HCT116 (cell line): Measurements from ENCODE around the gene SHOC2. TPM values are rescaled to one million over a fixed set of nuclear protein-coding genes. Genes with fewer than 3 reads are reported as not detected.

ENCODE experiments used
- ATAC-seq: fragments of 200-7000 bp; cut with Tn5 transposase; 2 replicates; pipeline ENCODE4 v1.9.1; 2020; ENCODE audit warnings: mild to moderate bottlenecking, moderate library complexity
- BruUV-seq: library from RNA; stranded (reverse); fragments of 400-500 nt; replicated peaks from 2 replicates; lab custom pipeline; 2021; lab: Mats Ljungman, UMichigan
- CTCF ChIA-PET: fragments of 300-600 bp; sonication (Branson Sonifier 250); formaldehyde crosslinking; loops from one replicate; lab custom pipeline; 2021; ENCODE audit warnings: antibody characterized with exemption; lab: Charles Lee
- POLR2A ChIA-PET: fragments of 300-600, 350-600 bp; sonication (Branson Sonifier 250); formaldehyde crosslinking; loops from one replicate; lab custom pipeline; 2021; ENCODE audit warnings: antibody characterized with exemption; lab: Charles Lee
- RAD21 ChIA-PET, 2 experiments: fragments of 300-600 bp; sonication (Branson Sonifier 250); formaldehyde crosslinking; loops; one replicate each; lab custom pipeline; 2023; ENCODE audit warnings: low total read pairs in 2 of 2; ENCODE audit not compliant: uncharacterized antibody in 2 of 2, unreplicated experiment in 2 of 2, low non-redundant PET in 1 of 2; lab: Charles Lee
- DNase-seq: peaks from one replicate; pipeline ENCODE4 v3.0.0-alpha.2; 2010; ENCODE audit warnings: low read depth, low spot score
- H2AFZ ChIP-seq: fragments of 200-600 bp; shearing (Covaris generic), sonication (generic); 2 replicates; pipeline ENCODE4 v1.6.1; 2017; ENCODE audit warnings: low read depth, mixed run types, mixed read lengths, antibody characterized with exemption, low read length; ENCODE audit not compliant: poor library complexity, severe bottlenecking
- H3K27ac ChIP-seq: 2 replicates; pipeline ENCODE4 v1.5.1; 2012; ENCODE audit warnings: low read depth, low read length
- H3K27me3 ChIP-seq: fragments of 200-600 bp; sonication (generic); 2 replicates; pipeline ENCODE4 v1.6.1; 2016; ENCODE audit warnings: mixed run types, low read length, mixed read lengths; ENCODE audit not compliant: insufficient read depth
- H3K36me3 ChIP-seq, 2 experiments: fragments of 200-500 bp in 1 of 2; fragments of 200-600 bp in 1 of 2; sonication (Bioruptor generic) in 1 of 2; sonication (generic) in 1 of 2; 2 replicates each; pipeline versions ENCODE4 v1.5.1 to v1.6.1; 2014 to 2016; ENCODE audit warnings: low read length in 2 of 2, inconsistent platforms in 1 of 2, mixed read lengths in 1 of 2, mixed run types in 1 of 2; ENCODE audit not compliant: insufficient read depth in 2 of 2, control insufficient read depth in 1 of 2
- H3K4me1 ChIP-seq, 2 experiments: fragments of 200-600 bp in 1 of 2; sonication (generic) in 1 of 2; 2 replicates each; pipeline versions ENCODE4 v1.5.1 to v1.6.1; 2012 to 2017; ENCODE audit warnings: low read length in 2 of 2, inconsistent platforms in 1 of 2, mild to moderate bottlenecking in 1 of 2, mixed read lengths in 1 of 2, mixed run types in 1 of 2, moderate library complexity in 1 of 2; ENCODE audit not compliant: insufficient read depth in 2 of 2, control insufficient read depth in 1 of 2
- H3K4me2 ChIP-seq: fragments of 200-600 bp; sonication (generic); 2 replicates; pipeline ENCODE4 v1.6.1; 2017; ENCODE audit warnings: mixed run types, low read length, mixed read lengths
- H3K4me3 ChIP-seq, 2 experiments: fragments of 200-600 bp in 1 of 2; sonication (generic) in 1 of 2; replicated peaks in 1 of 2; 2 replicates each; pipeline ENCODE4 v1.5.1; 2011 to 2016; ENCODE audit warnings: low read length in 2 of 2, control low read depth in 1 of 2, low read depth in 1 of 2, mild to moderate bottlenecking in 1 of 2, mixed read lengths in 1 of 2, mixed run types in 1 of 2
- H3K79me2 ChIP-seq: fragments of 200-600 bp; sonication (generic); 2 replicates; pipeline ENCODE4 v1.6.1; 2017; ENCODE audit warnings: mild to moderate bottlenecking, mixed run types, low read length, moderate library complexity, mixed read lengths; ENCODE audit not compliant: insufficient read depth
- H3K9ac ChIP-seq: fragments of 200-600 bp; sonication (generic); 2 replicates; pipeline ENCODE4 v1.6.1; 2016; ENCODE audit warnings: low read length, mixed read lengths
- H3K9me2 ChIP-seq: fragments of 200-600 bp; sonication (generic), shearing (Covaris generic); 2 replicates; pipeline ENCODE4 v1.6.1; 2017; ENCODE audit warnings: mixed run types, mild to moderate bottlenecking, moderate library complexity; ENCODE audit not compliant: insufficient read depth
- H3K9me3 ChIP-seq, 2 experiments: fragments of 200-500 bp in 1 of 2; fragments of 200-600 bp in 1 of 2; sonication (Bioruptor generic) in 1 of 2; sonication (generic) in 1 of 2; 2 replicates each; pipeline ENCODE4 v1.6.1; 2014 to 2017; ENCODE audit warnings: low read length in 2 of 2, mixed read lengths in 2 of 2, inconsistent platforms in 1 of 2, low read depth in 1 of 2, mild to moderate bottlenecking in 1 of 2, mixed run types in 1 of 2, moderate library complexity in 1 of 2; ENCODE audit not compliant: control insufficient read depth in 1 of 2, insufficient read depth in 1 of 2
- H4K20me1 ChIP-seq: fragments of 200-600 bp; sonication (generic), shearing (Covaris generic); 2 replicates; pipeline ENCODE4 v1.6.1; 2017; ENCODE audit warnings: mixed run types, mild to moderate bottlenecking, moderate library complexity; ENCODE audit not compliant: insufficient read depth
- ELF1 ChIP-seq: IDR thresholded peaks from 2 replicates; pipeline ENCODE4 v1.6.1; 2012; ENCODE audit warnings: low read depth, borderline replicate concordance
- EZH2 ChIP-seq: fragments of 200-600 bp; sonication (generic); IDR thresholded peaks from 2 replicates; pipeline ENCODE4 v1.6.1; 2017; ENCODE audit warnings: antibody characterized with exemption, mixed run types
- EZH2phosphoT487 ChIP-seq: fragments of 200-600 bp; IDR thresholded peaks from 2 replicates; pipeline ENCODE4 v1.6.1; 2018; ENCODE audit warnings: antibody characterized with exemption, borderline replicate concordance
- JUND ChIP-seq: IDR thresholded peaks from 2 replicates; pipeline ENCODE4 v1.6.1; 2012
- POLR2A ChIP-seq: IDR thresholded peaks from 2 replicates; pipeline ENCODE4 v1.7.0; 2011; ENCODE audit warnings: borderline replicate concordance; ENCODE audit not compliant: insufficient read depth, insufficient read length; ENCODE audit errors: extremely low read depth
- POLR2AphosphoS5 ChIP-seq: IDR thresholded peaks from 2 replicates; pipeline ENCODE4 v1.6.1; 2011; ENCODE audit warnings: mild to moderate bottlenecking, low read depth, low read length, moderate library complexity
- RAD21 ChIP-seq: IDR thresholded peaks from 2 replicates; pipeline ENCODE4 v1.6.1; 2012; ENCODE audit warnings: low read depth, mild to moderate bottlenecking
- SP1 ChIP-seq: IDR thresholded peaks from 2 replicates; pipeline ENCODE4 v1.6.1; 2012; ENCODE audit warnings: low read depth
- TCF7L2 ChIP-seq: IDR thresholded peaks from 2 replicates; pipeline ENCODE4 v1.7.0; 2011; ENCODE audit warnings: borderline replicate concordance, inconsistent platforms; ENCODE audit not compliant: insufficient read depth, insufficient read length; ENCODE audit errors: extremely low read depth
- ZFX ChIP-seq: fragments of 450-650 bp; IDR thresholded peaks from 2 replicates; pipeline ENCODE4 v1.6.1; 2017
- ZNF274 ChIP-seq: fragments of 200-500 bp; sonication (Bioruptor generic); IDR thresholded peaks from 2 replicates; pipeline ENCODE4 v1.6.1; 2014; ENCODE audit warnings: mild to moderate bottlenecking, low read depth, low read length, inconsistent platforms
- intact Hi-C: fragments of 100-400 bp; cut with micrococcal nuclease; formaldehyde crosslinking; loops from 2 replicates; pipeline ENCODE4 v1.10.0; 2022
- total RNA-seq: library from RNA; stranded (reverse); gene quantifications from one replicate; pipeline ENCODE4 v1.2.1, GENCODE V29; 2021; ENCODE audit not compliant: unreplicated experiment
- TF ChIP-seq, protein P1 (sequence below): IDR thresholded peaks from 2 replicates; pipeline ENCODE4 v1.6.1; 2012
- TF ChIP-seq, protein P2 (sequence below): IDR thresholded peaks from 2 replicates; pipeline ENCODE4 v1.6.1; 2011; ENCODE audit warnings: mild to moderate bottlenecking, low read length, moderate library complexity; ENCODE audit not compliant: insufficient replicate concordance; ENCODE audit errors: extremely low read depth
- TF ChIP-seq, protein P3 (sequence below): IDR thresholded peaks from 2 replicates; pipeline ENCODE4 v1.6.1; 2012
- TF ChIP-seq, protein P4 (sequence below), 3 experiments: fragments of 200-600 bp in 1 of 3; sonication (generic) in 1 of 3; IDR thresholded peaks in 2 of 3; conservative IDR thresholded peaks in 1 of 3; 2 replicates each; pipeline ENCODE4 v1.5.1; 2012 to 2017; ENCODE audit warnings: low read depth in 2 of 3, low read length in 2 of 3, antibody characterized with exemption in 1 of 3, borderline replicate concordance in 1 of 3, control low read depth in 1 of 3, mild to moderate bottlenecking in 1 of 3, mixed read lengths in 1 of 3, mixed run types in 1 of 3, moderate library complexity in 1 of 3; ENCODE audit not compliant: insufficient read depth in 1 of 3
- TF ChIP-seq, protein P5 (sequence below): IDR thresholded peaks from 2 replicates; pipeline ENCODE4 v1.6.1; 2012; ENCODE audit warnings: low read depth

Gene SHOC2
- total RNA-seq, 1 experiment from 2014 or later = 39.5 TPM

DNA sequence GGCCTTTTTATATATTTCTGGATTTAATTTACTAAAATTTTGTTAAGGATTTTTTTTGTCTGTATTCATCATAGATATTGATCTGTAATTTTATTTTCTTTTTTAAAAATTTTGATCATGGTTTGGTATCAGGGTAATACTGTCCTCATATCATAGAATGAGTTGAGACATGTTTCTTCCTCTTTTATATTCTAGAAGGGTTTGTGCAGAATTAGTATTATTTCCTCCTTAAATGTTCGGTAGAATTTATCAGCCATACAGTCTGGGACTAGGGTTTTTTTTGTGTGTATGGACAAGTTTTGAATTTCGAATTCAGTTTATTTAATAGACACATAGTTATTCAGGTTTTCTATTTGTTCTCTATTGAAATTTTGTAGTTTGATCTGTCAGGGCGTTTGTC lies 54.0 kb downstream of the SHOC2 start:
- H2AFZ ChIP-seq = no peak overlapping the region

More for the DNA sequence above, 54.0 kb downstream of the SHOC2 start:
- intact Hi-C loops = no loop called here
- RAD21 ChIA-PET = no interaction called here
- peaks cover 45% of the 10 kb centered on the region for H3K79me2 ChIP-seq
- H3K9me3 ChIP-seq = no peaks in the 10 kb centered on the region
- POLR2A ChIA-PET = no interaction called here
- CTCF ChIA-PET = no interaction called here
- no peak overlapping the region for H3K27ac ChIP-seq
- TF ChIP-seq TCF7L2 (no peak), RAD21 (no peak), ZFX (no peak), JUND (no peak), EZH2phosphoT487 (no peak), EZH2 (no peak), POLR2A (no peak), ELF1 (no peak), ZNF274 (no peak), SP1 (no peak), POLR2AphosphoS5 (no peak)
- TF ChIP-seq, protein P1, sequence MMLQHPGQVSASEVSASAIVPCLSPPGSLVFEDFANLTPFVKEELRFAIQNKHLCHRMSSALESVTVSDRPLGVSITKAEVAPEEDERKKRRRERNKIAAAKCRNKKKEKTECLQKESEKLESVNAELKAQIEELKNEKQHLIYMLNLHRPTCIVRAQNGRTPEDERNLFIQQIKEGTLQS = no peak
- TF ChIP-seq, protein P2, sequence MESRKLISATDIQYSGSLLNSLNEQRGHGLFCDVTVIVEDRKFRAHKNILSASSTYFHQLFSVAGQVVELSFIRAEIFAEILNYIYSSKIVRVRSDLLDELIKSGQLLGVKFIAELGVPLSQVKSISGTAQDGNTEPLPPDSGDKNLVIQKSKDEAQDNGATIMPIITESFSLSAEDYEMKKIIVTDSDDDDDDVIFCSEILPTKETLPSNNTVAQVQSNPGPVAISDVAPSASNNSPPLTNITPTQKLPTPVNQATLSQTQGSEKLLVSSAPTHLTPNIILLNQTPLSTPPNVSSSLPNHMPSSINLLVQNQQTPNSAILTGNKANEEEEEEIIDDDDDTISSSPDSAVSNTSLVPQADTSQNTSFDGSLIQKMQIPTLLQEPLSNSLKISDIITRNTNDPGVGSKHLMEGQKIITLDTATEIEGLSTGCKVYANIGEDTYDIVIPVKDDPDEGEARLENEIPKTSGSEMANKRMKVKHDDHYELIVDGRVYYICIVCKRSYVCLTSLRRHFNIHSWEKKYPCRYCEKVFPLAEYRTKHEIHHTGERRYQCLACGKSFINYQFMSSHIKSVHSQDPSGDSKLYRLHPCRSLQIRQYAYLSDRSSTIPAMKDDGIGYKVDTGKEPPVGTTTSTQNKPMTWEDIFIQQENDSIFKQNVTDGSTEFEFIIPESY = no peak
- TF ChIP-seq, protein P3, sequence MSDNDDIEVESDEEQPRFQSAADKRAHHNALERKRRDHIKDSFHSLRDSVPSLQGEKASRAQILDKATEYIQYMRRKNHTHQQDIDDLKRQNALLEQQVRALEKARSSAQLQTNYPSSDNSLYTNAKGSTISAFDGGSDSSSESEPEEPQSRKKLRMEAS = no peak
- TF ChIP-seq, protein P4, sequence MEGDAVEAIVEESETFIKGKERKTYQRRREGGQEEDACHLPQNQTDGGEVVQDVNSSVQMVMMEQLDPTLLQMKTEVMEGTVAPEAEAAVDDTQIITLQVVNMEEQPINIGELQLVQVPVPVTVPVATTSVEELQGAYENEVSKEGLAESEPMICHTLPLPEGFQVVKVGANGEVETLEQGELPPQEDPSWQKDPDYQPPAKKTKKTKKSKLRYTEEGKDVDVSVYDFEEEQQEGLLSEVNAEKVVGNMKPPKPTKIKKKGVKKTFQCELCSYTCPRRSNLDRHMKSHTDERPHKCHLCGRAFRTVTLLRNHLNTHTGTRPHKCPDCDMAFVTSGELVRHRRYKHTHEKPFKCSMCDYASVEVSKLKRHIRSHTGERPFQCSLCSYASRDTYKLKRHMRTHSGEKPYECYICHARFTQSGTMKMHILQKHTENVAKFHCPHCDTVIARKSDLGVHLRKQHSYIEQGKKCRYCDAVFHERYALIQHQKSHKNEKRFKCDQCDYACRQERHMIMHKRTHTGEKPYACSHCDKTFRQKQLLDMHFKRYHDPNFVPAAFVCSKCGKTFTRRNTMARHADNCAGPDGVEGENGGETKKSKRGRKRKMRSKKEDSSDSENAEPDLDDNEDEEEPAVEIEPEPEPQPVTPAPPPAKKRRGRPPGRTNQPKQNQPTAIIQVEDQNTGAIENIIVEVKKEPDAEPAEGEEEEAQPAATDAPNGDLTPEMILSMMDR (IDR thresholded peaks at IDR 0.05 in 2 of 3, conservative IDR thresholded peaks at IDR 0.05 in 1 of 3; ENCODE audit: borderline replicate concordance in 1 of 3, insufficient read depth in 1 of 3, low read depth in 2 of 3, low read length in 2 of 3) = no peak
- TF ChIP-seq, protein P5, sequence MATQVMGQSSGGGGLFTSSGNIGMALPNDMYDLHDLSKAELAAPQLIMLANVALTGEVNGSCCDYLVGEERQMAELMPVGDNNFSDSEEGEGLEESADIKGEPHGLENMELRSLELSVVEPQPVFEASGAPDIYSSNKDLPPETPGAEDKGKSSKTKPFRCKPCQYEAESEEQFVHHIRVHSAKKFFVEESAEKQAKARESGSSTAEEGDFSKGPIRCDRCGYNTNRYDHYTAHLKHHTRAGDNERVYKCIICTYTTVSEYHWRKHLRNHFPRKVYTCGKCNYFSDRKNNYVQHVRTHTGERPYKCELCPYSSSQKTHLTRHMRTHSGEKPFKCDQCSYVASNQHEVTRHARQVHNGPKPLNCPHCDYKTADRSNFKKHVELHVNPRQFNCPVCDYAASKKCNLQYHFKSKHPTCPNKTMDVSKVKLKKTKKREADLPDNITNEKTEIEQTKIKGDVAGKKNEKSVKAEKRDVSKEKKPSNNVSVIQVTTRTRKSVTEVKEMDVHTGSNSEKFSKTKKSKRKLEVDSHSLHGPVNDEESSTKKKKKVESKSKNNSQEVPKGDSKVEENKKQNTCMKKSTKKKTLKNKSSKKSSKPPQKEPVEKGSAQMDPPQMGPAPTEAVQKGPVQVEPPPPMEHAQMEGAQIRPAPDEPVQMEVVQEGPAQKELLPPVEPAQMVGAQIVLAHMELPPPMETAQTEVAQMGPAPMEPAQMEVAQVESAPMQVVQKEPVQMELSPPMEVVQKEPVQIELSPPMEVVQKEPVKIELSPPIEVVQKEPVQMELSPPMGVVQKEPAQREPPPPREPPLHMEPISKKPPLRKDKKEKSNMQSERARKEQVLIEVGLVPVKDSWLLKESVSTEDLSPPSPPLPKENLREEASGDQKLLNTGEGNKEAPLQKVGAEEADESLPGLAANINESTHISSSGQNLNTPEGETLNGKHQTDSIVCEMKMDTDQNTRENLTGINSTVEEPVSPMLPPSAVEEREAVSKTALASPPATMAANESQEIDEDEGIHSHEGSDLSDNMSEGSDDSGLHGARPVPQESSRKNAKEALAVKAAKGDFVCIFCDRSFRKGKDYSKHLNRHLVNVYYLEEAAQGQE = no peak
- H3K27me3 ChIP-seq = no peaks in the 10 kb centered on the region
- H3K4me3 ChIP-seq = no peak overlapping the region
- H3K9ac ChIP-seq = no peak overlapping the region
- peaks cover 6% of the 10 kb centered on the region; the same call in 1 of the 2 replicates for H3K9me2 ChIP-seq
- ATAC-seq = no peak
- BruUV-seq = no TSS peak
- DNase-seq = no peak
- H3K4me1 ChIP-seq = no peaks in the 10 kb centered on the region
- 0 out of 2 replicates have a peak, but pooled peaks cover 4% of the 10 kb centered on the region for H4K20me1 ChIP-seq
- H3K36me3 ChIP-seq = no peaks in the 10 kb centered on the region
- no peak overlapping the region for H3K4me2 ChIP-seq
